ENCODE data around the gene UBAP2L.

DNA sequence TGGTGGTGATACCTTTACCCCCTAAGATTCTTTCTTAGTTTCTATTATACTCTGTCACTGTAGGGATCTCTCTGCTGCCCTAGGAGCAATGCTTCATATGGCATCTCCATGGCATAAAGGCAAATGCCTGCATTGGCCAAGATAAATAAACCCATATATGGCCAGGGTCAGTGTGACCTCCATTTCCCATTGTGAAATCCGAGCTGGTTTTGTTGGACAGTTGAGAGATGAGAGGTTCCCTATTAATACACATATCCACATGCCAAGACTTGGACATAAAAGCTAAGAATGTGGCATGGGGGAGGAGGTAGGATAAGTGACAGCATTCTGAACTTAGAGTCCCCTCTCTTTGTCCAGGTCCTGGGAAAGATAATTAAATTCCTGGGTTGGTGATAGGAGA lies 30.2 kb upstream of the UBAP2L start:
- TF ChIP-seq, protein P1, sequence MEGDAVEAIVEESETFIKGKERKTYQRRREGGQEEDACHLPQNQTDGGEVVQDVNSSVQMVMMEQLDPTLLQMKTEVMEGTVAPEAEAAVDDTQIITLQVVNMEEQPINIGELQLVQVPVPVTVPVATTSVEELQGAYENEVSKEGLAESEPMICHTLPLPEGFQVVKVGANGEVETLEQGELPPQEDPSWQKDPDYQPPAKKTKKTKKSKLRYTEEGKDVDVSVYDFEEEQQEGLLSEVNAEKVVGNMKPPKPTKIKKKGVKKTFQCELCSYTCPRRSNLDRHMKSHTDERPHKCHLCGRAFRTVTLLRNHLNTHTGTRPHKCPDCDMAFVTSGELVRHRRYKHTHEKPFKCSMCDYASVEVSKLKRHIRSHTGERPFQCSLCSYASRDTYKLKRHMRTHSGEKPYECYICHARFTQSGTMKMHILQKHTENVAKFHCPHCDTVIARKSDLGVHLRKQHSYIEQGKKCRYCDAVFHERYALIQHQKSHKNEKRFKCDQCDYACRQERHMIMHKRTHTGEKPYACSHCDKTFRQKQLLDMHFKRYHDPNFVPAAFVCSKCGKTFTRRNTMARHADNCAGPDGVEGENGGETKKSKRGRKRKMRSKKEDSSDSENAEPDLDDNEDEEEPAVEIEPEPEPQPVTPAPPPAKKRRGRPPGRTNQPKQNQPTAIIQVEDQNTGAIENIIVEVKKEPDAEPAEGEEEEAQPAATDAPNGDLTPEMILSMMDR (IDR thresholded peaks at IDR 0.05), result no peak
- TF ChIP-seq POLR2A (IDR thresholded peaks at IDR 0.05), result no peak

All from heart left ventricle (tissue), 13 donors.